H9 (cell line): Measurements from ENCODE around the gene STK32B. TPM values are rescaled to one million over a fixed set of nuclear protein-coding genes. Genes with fewer than 3 reads are reported as not detected.

Source experiments
- DNase-seq: peaks from one replicate; pipeline ENCODE4 v3.0.0-alpha.2; 2017
- H2AFZ ChIP-seq: one replicate; pipeline ENCODE4 v1.6.1; 2013; ENCODE audit warnings: mild to moderate bottlenecking, low read length, control low read depth, moderate library complexity
- H2AK5ac ChIP-seq: 2 replicates; pipeline ENCODE4 v1.6.1; 2013; ENCODE audit warnings: low read length, control low read depth, mixed read lengths; ENCODE audit not compliant: insufficient read length
- H2BK120ac ChIP-seq: one replicate; pipeline ENCODE4 v1.6.1; 2013; ENCODE audit warnings: low read depth, mild to moderate bottlenecking, low read length, control low read depth, inconsistent platforms; ENCODE audit not compliant: poor library complexity, severe bottlenecking
- H2BK12ac ChIP-seq: 2 replicates; pipeline ENCODE4 v1.6.1; 2013; ENCODE audit warnings: low read length, control low read depth, mixed read lengths, low read depth; ENCODE audit not compliant: insufficient read length
- H2BK15ac ChIP-seq: 2 replicates; pipeline ENCODE4 v1.6.1; 2013; ENCODE audit warnings: low read depth, low read length, control low read depth
- H2BK20ac ChIP-seq: one replicate; pipeline ENCODE4 v1.6.1; 2013; ENCODE audit warnings: low read depth, mild to moderate bottlenecking, low read length, control low read depth, inconsistent platforms; ENCODE audit not compliant: poor library complexity, severe bottlenecking
- H2BK5ac ChIP-seq: 2 replicates; pipeline ENCODE4 v1.6.1; 2013; ENCODE audit warnings: low read length, control low read depth, mixed read lengths; ENCODE audit not compliant: insufficient read length
- H3K14ac ChIP-seq: 2 replicates; pipeline ENCODE4 v1.6.1; 2013; ENCODE audit warnings: low read length, control low read depth; ENCODE audit not compliant: insufficient read depth
- H3K18ac ChIP-seq: 2 replicates; pipeline ENCODE4 v1.6.1; 2013; ENCODE audit warnings: low read depth, mild to moderate bottlenecking, mixed read lengths, low read length, control low read depth; ENCODE audit not compliant: insufficient read length
- H3K23ac ChIP-seq: 2 replicates; pipeline ENCODE4 v1.6.1; 2013; ENCODE audit warnings: low read length, control low read depth, mixed read lengths, low read depth; ENCODE audit not compliant: insufficient read length
- H3K23me2 ChIP-seq: 2 replicates; pipeline ENCODE4 v1.6.1; 2013; ENCODE audit warnings: low read depth, mild to moderate bottlenecking, mixed read lengths, low read length, control low read depth; ENCODE audit not compliant: insufficient read length, poor library complexity, severe bottlenecking
- H3K27ac ChIP-seq: 2 replicates; pipeline ENCODE4 v1.5.1; 2013; ENCODE audit warnings: low read length, control low read depth, mixed read lengths, low read depth; ENCODE audit not compliant: insufficient read length
- H3K27me3 ChIP-seq: 2 replicates; pipeline ENCODE4 v1.6.1; 2013; ENCODE audit warnings: low read length, control low read depth, inconsistent platforms; ENCODE audit not compliant: insufficient read depth
- H3K4ac ChIP-seq: 2 replicates; pipeline ENCODE4 v1.6.1; 2013; ENCODE audit warnings: low read depth, mild to moderate bottlenecking, control low read depth, inconsistent platforms, low read length, moderate library complexity
- H3K4me1 ChIP-seq: 2 replicates; pipeline ENCODE4 v1.6.1; 2013; ENCODE audit warnings: low read length, control low read depth, inconsistent platforms; ENCODE audit not compliant: insufficient read depth
- H3K4me2 ChIP-seq: 2 replicates; pipeline ENCODE4 v1.6.1; 2013; ENCODE audit warnings: low read length, control low read depth, mixed read lengths; ENCODE audit not compliant: insufficient read length, insufficient read depth
- H3K56ac ChIP-seq: 2 replicates; pipeline ENCODE4 v1.6.1; 2013; ENCODE audit warnings: low read depth, mild to moderate bottlenecking, mixed read lengths, low read length, control low read depth; ENCODE audit not compliant: insufficient read length
- H3K79me1 ChIP-seq: 2 replicates; pipeline ENCODE4 v1.6.1; 2013; ENCODE audit warnings: low read depth, mild to moderate bottlenecking, moderate library complexity, low read length, control low read depth, inconsistent platforms; ENCODE audit not compliant: insufficient read depth, poor library complexity, severe bottlenecking
- H3K79me2 ChIP-seq: 2 replicates; pipeline ENCODE4 v1.6.1; 2013; ENCODE audit warnings: low read length, control low read depth, inconsistent platforms; ENCODE audit not compliant: insufficient read depth
- H3K9ac ChIP-seq: 2 replicates; pipeline ENCODE4 v1.6.1; 2013; ENCODE audit warnings: low read length, control low read depth, mixed read lengths; ENCODE audit not compliant: insufficient read length; ENCODE audit errors: extremely low read depth
- H3K9me3 ChIP-seq: one replicate; pipeline ENCODE4 v1.6.1; 2013; ENCODE audit warnings: low read depth, low read length, inconsistent platforms; ENCODE audit not compliant: control insufficient read depth
- H3T11ph ChIP-seq: one replicate; pipeline ENCODE4 v1.6.1; 2013; ENCODE audit warnings: mild to moderate bottlenecking, low read length, control low read depth, inconsistent platforms
- H4K20me1 ChIP-seq: one replicate; pipeline ENCODE4 v1.6.1; 2013; ENCODE audit not compliant: control insufficient read depth, insufficient read length, insufficient read depth
- H4K5ac ChIP-seq: 2 replicates; pipeline ENCODE4 v1.6.1; 2013; ENCODE audit warnings: low read depth, mild to moderate bottlenecking, mixed read lengths, low read length, control low read depth; ENCODE audit not compliant: insufficient read length
- H4K8ac ChIP-seq: replicated peaks from 2 replicates; pipeline ENCODE4 v1.6.1; 2013; ENCODE audit warnings: low read length, control low read depth, mixed read lengths, low read depth; ENCODE audit not compliant: insufficient read length
- H4K91ac ChIP-seq: 2 replicates; pipeline ENCODE4 v1.6.1; 2013; ENCODE audit warnings: low read depth, mild to moderate bottlenecking, moderate library complexity, mixed read lengths, low read length, control low read depth; ENCODE audit not compliant: insufficient read length
- H3K27ac Mint-ChIP-seq, 3 experiments: 2 replicates in 2 of 3; 3 replicates in 1 of 3; pipeline ENCODE4 v1.8.0; 2020 to 2021; ENCODE audit warnings: mixed read lengths in 3 of 3, mild to moderate bottlenecking in 1 of 3, moderate library complexity in 1 of 3
- H3K27me3 Mint-ChIP-seq: 2 replicates; pipeline ENCODE4 v1.8.0; 2021; ENCODE audit warnings: low read depth, mild to moderate bottlenecking, moderate library complexity, mixed read lengths
- H3K36me3 Mint-ChIP-seq, 3 experiments: 2 replicates in 2 of 3; 3 replicates in 1 of 3; pipeline ENCODE4 v1.8.0; 2020 to 2021; ENCODE audit warnings: low read depth in 3 of 3, mixed read lengths in 3 of 3; ENCODE audit not compliant: insufficient read depth in 1 of 3
- H3K4me1 Mint-ChIP-seq, 2 experiments: 2 replicates each; pipeline ENCODE4 v1.8.0; 2020; ENCODE audit warnings: mixed read lengths in 2 of 2
- H3K4me3 Mint-ChIP-seq, 2 experiments: 2 replicates in 1 of 2; 3 replicates in 1 of 2; pipeline ENCODE4 v1.8.0; 2020 to 2021; ENCODE audit warnings: mild to moderate bottlenecking in 2 of 2, mixed read lengths in 2 of 2, moderate library complexity in 1 of 2
- H3K9me3 Mint-ChIP-seq, 2 experiments: 2 replicates in 1 of 2; 3 replicates in 1 of 2; pipeline ENCODE4 v1.8.0; 2020; ENCODE audit warnings: mild to moderate bottlenecking in 2 of 2, mixed read lengths in 2 of 2, moderate library complexity in 1 of 2
- CTCF ChIP-seq: fragments of 200-600 bp; sonication (generic); conservative IDR thresholded peaks from 3 replicates; pipeline ENCODE4 v1.8.0; 2021; ENCODE audit warnings: antibody characterized with exemption, mild to moderate bottlenecking
- WGBS: extraction: QIAGEN DNeasy Blood & Tissue Kit; methylation state at CpG from one replicate; pipeline ENCODE4 v1.1.7; 2013; ENCODE audit warnings: missing lambda C conversion rate, low lambda C conversion rate, mixed read lengths; ENCODE audit not compliant: insufficient read length; ENCODE audit errors: extremely low coverage; 5-methylcytosine and 5-hydroxymethylcytosine counted together
- total RNA-seq: library from RNA; stranded (reverse); gene quantifications from 2 replicates; pipeline ENCODE4 v1.2.1, GENCODE V29; 2021

Gene STK32B
- total RNA-seq, 1 experiment from 2014 or later, result 1.0 TPM

- no CpG with 5 or more reads among the region's 3 CpGs for WGBS
- Histone ChIP-seq H3K9ac (no peak overlapping the region), H3K4me2 (no peak overlapping the region), H4K91ac (no peak overlapping the region), H2BK15ac (no peak overlapping the region), H2AFZ (no peak overlapping the region), H3T11ph (no peak overlapping the region), H4K5ac (no peak overlapping the region), H3K27ac (no peak overlapping the region), H3K79me1 (no peaks in the 10 kb centered on the region), H3K56ac (no peak overlapping the region), H3K79me2 (no peaks in the 10 kb centered on the region), H3K4ac (no peak overlapping the region), H3K18ac (no peak overlapping the region), H4K8ac (no peak overlapping the region), H3K23ac (no peak overlapping the region), H2BK120ac (no peak overlapping the region), H3K27me3 (no peaks in the 10 kb centered on the region), H2BK5ac (no peak overlapping the region), H3K14ac (no peak overlapping the region), H2BK20ac (no peak overlapping the region), H3K4me1 (no peaks in the 10 kb centered on the region), H2BK12ac (no peak overlapping the region), H2AK5ac (no peak overlapping the region), H3K23me2 (no peaks in the 10 kb centered on the region), H4K20me1 (no peaks in the 10 kb centered on the region), H3K9me3 (no peaks in the 10 kb centered on the region)
- H3K4me3 Mint-ChIP-seq, result no peak overlapping the region
- H3K27me3 Mint-ChIP-seq, result peaks cover 39% of the 10 kb centered on the region
- H3K27ac Mint-ChIP-seq, result no peak overlapping the region
- H3K4me1 Mint-ChIP-seq, result peaks cover 0 to 6% of the 10 kb centered on the region in 2 experiments; a peak in 1 of 4 replicates
- no peak for DNase-seq
- TF ChIP-seq CTCF, result no peak
- no peaks in the 10 kb centered on the region for H3K9me3 Mint-ChIP-seq
- H3K36me3 Mint-ChIP-seq, result no peaks in the 10 kb centered on the region
Measured at GRCh38 chr4:5030927-5031326, 20.4 kb upstream of the STK32B start.
